ENCODE data around the gene CCNF. TPM values are rescaled to one million over a fixed set of nuclear protein-coding genes. Genes with fewer than 3 reads are reported as not detected.

The CCNF gene
- total RNA-seq, 1 experiment from 2014 or later: 60.8 TPM

DNA sequence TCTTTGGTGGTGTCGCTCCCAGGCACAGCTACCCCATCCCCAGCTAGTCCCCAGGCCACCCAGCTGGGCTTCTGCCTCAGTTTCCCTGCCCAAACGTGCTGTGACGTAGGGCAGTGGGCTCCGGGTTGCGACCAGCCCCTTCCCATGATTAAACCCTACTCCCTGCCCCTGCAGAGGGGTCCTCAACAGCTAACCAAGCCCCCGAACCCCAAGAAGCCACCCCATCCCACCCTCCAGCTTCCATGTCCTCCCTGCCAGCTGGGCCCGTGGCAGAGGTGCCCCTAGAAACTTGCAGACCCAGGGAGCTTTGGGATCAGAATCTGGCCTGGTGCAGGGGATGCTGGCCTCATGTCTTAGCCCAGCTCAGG, 41.0 kb downstream of the CCNF start (continued):
- TF ChIP-seq, protein P1, sequence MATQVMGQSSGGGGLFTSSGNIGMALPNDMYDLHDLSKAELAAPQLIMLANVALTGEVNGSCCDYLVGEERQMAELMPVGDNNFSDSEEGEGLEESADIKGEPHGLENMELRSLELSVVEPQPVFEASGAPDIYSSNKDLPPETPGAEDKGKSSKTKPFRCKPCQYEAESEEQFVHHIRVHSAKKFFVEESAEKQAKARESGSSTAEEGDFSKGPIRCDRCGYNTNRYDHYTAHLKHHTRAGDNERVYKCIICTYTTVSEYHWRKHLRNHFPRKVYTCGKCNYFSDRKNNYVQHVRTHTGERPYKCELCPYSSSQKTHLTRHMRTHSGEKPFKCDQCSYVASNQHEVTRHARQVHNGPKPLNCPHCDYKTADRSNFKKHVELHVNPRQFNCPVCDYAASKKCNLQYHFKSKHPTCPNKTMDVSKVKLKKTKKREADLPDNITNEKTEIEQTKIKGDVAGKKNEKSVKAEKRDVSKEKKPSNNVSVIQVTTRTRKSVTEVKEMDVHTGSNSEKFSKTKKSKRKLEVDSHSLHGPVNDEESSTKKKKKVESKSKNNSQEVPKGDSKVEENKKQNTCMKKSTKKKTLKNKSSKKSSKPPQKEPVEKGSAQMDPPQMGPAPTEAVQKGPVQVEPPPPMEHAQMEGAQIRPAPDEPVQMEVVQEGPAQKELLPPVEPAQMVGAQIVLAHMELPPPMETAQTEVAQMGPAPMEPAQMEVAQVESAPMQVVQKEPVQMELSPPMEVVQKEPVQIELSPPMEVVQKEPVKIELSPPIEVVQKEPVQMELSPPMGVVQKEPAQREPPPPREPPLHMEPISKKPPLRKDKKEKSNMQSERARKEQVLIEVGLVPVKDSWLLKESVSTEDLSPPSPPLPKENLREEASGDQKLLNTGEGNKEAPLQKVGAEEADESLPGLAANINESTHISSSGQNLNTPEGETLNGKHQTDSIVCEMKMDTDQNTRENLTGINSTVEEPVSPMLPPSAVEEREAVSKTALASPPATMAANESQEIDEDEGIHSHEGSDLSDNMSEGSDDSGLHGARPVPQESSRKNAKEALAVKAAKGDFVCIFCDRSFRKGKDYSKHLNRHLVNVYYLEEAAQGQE (IDR thresholded peaks at IDR 0.05; ENCODE audit: low read depth): no peak
- no peak for TF ChIP-seq EGR1 (IDR thresholded peaks at IDR 0.05; ENCODE audit: low read depth)
- TF ChIP-seq YY1 (IDR thresholded peaks at IDR 0.05; ENCODE audit: extremely low read depth, insufficient replicate concordance, low read depth, low read length): no peak
- TF ChIP-seq ZFX (IDR thresholded peaks at IDR 0.05): no peak
- TF ChIP-seq CEBPB (IDR thresholded peaks at IDR 0.05; ENCODE audit: low read depth): no peak
- TF ChIP-seq, protein P2, sequence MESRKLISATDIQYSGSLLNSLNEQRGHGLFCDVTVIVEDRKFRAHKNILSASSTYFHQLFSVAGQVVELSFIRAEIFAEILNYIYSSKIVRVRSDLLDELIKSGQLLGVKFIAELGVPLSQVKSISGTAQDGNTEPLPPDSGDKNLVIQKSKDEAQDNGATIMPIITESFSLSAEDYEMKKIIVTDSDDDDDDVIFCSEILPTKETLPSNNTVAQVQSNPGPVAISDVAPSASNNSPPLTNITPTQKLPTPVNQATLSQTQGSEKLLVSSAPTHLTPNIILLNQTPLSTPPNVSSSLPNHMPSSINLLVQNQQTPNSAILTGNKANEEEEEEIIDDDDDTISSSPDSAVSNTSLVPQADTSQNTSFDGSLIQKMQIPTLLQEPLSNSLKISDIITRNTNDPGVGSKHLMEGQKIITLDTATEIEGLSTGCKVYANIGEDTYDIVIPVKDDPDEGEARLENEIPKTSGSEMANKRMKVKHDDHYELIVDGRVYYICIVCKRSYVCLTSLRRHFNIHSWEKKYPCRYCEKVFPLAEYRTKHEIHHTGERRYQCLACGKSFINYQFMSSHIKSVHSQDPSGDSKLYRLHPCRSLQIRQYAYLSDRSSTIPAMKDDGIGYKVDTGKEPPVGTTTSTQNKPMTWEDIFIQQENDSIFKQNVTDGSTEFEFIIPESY (IDR thresholded peaks at IDR 0.05; ENCODE audit: extremely low read depth, insufficient replicate concordance, low read length): no peak
- TF ChIP-seq JUND (IDR thresholded peaks at IDR 0.05): no peak

DNA sequence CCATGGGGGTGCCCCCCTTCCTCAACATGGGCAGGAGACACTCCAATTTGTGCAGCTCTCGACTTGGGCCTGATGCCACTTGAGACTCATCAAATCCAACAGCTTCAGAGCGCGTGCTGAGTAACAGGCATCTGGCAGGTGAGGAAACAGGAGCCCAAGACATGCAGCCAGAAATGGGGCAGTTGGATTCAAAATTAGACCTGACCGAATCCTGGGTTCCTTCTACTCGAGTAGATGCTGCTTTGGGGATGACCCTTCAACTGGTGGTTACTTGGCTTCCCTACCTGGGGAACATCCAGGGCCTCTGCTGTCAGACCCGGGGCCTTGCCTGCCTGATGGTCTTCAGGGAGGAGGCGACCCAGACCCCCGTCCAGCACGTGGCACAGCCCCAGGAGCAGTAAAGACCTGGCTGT, 41.4 kb downstream of the CCNF start:
- no peak overlapping the region for H2AFZ ChIP-seq (ENCODE audit: low read depth, low read length, poor library complexity, severe bottlenecking)
- peak overlapping the region; percentile 57 for H3K4me2 ChIP-seq (ENCODE audit: low read length)
- H4K20me1 ChIP-seq (ENCODE audit: insufficient read depth): no peaks in the 10 kb centered on the region
- POLR2A ChIA-PET: no interaction called here
- no peak overlapping the region for H3K9ac ChIP-seq (ENCODE audit: low read length)
- no peaks in the 10 kb centered on the region for H3K36me3 ChIP-seq (ENCODE audit: control insufficient read depth in 1 of 2, insufficient read depth in 2 of 2, low read length in 2 of 2)
- H3K27ac ChIP-seq (ENCODE audit: low read depth, low read length): no peak overlapping the region; the same call in 1 of the 2 replicates
- H3K9me2 ChIP-seq (ENCODE audit: insufficient read depth): no peaks in the 10 kb centered on the region
- peaks cover 30 to 64% of the 10 kb centered on the region in 2 experiments for H3K4me1 ChIP-seq (ENCODE audit: control insufficient read depth in 1 of 2, insufficient read depth in 2 of 2, low read length in 2 of 2)
- H3K4me3 ChIP-seq (replicated peaks in 1 of 2; ENCODE audit: low read depth in 1 of 2, low read length in 2 of 2): no peak overlapping the region
- no peaks in the 10 kb centered on the region for H3K27me3 ChIP-seq (ENCODE audit: insufficient read depth, low read length)
- H3K9me3 ChIP-seq (ENCODE audit: control insufficient read depth in 1 of 2, insufficient read depth in 1 of 2, low read depth in 1 of 2, low read length in 2 of 2): no peaks in the 10 kb centered on the region
- no peak for ATAC-seq
- RAD21 ChIA-PET (ENCODE audit: low non-redundant PET in 1 of 2, low total read pairs in 2 of 2, uncharacterized antibody in 2 of 2, unreplicated experiment in 2 of 2): no interaction called here
- DNase-seq (ENCODE audit: low read depth, low spot score): no peak
- TF ChIP-seq JUND (IDR thresholded peaks at IDR 0.05): no peak
- TF ChIP-seq, protein P3, sequence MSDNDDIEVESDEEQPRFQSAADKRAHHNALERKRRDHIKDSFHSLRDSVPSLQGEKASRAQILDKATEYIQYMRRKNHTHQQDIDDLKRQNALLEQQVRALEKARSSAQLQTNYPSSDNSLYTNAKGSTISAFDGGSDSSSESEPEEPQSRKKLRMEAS (IDR thresholded peaks at IDR 0.05): no peak
- no peak for TF ChIP-seq CBX3 (IDR thresholded peaks at IDR 0.05; ENCODE audit: low read depth)
- TF ChIP-seq SRF (IDR thresholded peaks at IDR 0.05; ENCODE audit: low read depth): no peak
- no peak for TF ChIP-seq POLR2A (IDR thresholded peaks at IDR 0.05; ENCODE audit: borderline replicate concordance, extremely low read depth, insufficient read depth, insufficient read length)
- TF ChIP-seq ZNF274 (IDR thresholded peaks at IDR 0.05; ENCODE audit: low read depth, low read length): no peak
- TF ChIP-seq ZFX (IDR thresholded peaks at IDR 0.05): no peak
- no TSS peak for BruUV-seq (replicated peaks)
- H3K79me2 ChIP-seq (ENCODE audit: insufficient read depth, low read length): peaks cover 3% of the 10 kb centered on the region; the same call in 1 of the 2 replicates
- CTCF ChIA-PET: interaction anchor here (1.6 kb wide), 1 partner anchor 30 kb away, joined by 4 read pairs; no protein-coding TSS in a partner anchor
- intact Hi-C loops (cut with micrococcal nuclease): no loop called here
